ENCODE results near the gene EVA1A. TPM values are rescaled to one million over a fixed set of nuclear protein-coding genes. Genes with fewer than 3 reads are reported as not detected.
A peak's percentile ranks its signal among the peaks of the same experiment; 100 is the strongest.

EVA1A gene
- total RNA-seq, 1 donor: 28.1 TPM

DNA sequence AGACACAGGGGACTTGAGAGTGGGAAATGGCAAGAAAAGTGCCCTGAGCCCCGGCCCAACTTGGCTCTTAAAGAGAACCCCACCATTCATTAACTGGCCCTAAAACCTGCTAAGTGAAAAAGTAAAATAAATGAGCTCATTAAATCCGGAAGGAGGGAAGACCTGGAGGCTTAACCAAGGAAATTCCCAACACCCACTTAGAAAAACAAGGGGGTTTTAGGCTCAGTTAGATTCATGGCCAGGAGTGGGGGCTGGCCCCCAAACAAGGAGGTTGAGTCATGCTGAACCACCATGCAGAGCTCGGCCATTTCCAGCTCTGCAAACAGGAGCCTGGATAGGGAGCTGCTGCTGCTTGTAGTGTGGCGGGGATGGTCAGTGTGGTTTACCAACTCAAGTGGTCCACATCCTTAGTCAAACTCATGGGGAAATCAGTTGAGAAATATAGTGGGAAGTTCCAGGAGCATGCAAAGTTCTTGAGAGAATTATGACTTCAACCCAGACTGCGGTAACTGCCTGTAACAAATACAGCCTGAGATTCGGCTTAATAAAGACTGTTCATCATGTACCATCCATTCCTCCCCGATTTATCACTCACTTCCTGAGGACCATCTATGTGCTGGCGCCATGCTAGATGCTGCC is 46.1 kb upstream of the EVA1A start:
- peak; percentile 55 for DNase-seq (ENCODE audit: low read depth)
- H3K4me3 ChIP-seq (ENCODE audit: low read depth, low read length): no peak overlapping the region
- TF ChIP-seq, protein P1, sequence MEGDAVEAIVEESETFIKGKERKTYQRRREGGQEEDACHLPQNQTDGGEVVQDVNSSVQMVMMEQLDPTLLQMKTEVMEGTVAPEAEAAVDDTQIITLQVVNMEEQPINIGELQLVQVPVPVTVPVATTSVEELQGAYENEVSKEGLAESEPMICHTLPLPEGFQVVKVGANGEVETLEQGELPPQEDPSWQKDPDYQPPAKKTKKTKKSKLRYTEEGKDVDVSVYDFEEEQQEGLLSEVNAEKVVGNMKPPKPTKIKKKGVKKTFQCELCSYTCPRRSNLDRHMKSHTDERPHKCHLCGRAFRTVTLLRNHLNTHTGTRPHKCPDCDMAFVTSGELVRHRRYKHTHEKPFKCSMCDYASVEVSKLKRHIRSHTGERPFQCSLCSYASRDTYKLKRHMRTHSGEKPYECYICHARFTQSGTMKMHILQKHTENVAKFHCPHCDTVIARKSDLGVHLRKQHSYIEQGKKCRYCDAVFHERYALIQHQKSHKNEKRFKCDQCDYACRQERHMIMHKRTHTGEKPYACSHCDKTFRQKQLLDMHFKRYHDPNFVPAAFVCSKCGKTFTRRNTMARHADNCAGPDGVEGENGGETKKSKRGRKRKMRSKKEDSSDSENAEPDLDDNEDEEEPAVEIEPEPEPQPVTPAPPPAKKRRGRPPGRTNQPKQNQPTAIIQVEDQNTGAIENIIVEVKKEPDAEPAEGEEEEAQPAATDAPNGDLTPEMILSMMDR (IDR thresholded peaks at IDR 0.05; ENCODE audit: insufficient read depth, low read length): no peak

DNA sequence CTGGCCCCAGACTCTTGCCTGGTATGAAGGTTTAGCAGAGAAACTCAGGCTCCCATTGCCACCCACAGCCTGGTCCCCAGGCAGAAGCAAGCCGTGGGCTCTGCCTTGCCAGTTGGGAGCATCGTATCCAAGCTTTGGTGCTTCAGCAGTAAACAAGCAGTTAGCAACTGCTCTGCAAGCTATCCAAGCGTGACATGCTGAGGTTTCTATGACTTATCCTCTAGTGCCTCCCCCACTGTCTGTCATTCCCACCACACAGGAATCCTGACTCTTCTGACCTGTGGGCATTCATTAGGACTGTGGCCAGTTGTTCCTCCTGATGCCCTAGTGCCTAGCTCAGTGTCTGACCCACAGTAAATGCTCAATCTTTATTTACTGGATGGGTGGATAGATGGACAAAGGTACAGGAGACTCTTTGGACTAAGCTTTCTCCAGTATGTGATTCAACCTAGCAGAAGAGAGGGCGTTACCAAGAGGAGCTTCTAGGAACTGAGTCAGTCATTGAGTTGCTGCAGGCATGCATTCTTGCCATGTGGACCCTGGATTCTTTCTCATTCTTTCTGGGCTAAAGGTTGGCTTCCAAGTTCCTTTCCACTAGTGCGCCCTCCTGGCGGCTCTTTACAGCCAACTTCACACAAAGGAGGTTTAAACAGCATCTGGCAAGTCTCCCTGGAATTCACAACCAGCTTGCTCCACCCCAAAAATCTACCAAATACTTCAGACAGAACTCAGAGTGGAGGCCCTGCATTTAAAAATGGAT is 45.2 kb upstream of the EVA1A start:
- TF ChIP-seq, protein P1 (IDR thresholded peaks at IDR 0.05; ENCODE audit: insufficient read depth, low read length): peak; percentile 64
- DNase-seq (ENCODE audit: low read depth): peak; percentile 99
- H3K4me3 ChIP-seq (ENCODE audit: low read depth, low read length): no peak overlapping the region

DNA sequence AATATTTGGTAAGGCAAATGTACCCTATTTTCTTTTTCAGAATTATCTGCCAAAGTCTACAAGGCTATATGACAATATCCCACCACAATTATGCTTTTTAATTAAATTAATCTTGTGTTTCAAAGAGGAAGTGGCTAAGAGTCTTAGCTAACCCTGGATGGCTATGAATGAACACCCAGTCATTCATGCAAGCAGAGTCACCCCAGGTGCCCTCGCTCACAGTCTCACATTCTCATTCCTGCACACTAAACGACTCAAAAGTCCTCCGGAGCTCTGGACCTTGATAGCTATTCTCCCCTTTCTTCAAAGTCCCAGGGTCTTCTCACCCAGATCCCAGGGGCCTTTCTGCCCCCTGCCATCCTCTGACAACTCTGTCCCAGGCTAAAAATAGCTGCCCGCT is 43.7 kb upstream of the EVA1A start:
- TF ChIP-seq, protein P1 (IDR thresholded peaks at IDR 0.05; ENCODE audit: insufficient read depth, low read length): no peak
- H3K4me3 ChIP-seq (ENCODE audit: low read depth, low read length): no peak overlapping the region
- DNase-seq (ENCODE audit: low read depth): no peak

DNA sequence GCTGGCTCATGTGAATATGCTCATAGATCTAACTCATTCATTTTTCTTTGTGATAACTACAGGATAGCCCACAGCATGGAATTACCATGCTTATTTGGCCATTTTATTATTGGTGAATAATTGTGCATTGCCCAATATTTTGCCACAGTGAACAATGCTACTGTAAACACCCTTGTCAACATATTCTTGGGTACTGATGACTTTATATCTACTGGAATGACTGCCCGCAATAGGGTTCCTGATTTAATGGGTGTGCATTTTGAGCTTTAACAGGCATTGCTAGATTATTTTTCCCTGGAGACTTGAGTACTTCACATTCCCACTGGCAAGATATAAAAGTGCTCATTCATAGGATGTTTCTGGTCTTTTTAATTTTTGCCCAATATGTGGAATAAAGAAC is 42.7 kb upstream of the EVA1A start:
- H3K4me3 ChIP-seq (ENCODE audit: low read depth, low read length): no peak overlapping the region
- no peak for DNase-seq (ENCODE audit: low read depth)
- TF ChIP-seq, protein P1 (IDR thresholded peaks at IDR 0.05; ENCODE audit: insufficient read depth, low read length): no peak

DNA sequence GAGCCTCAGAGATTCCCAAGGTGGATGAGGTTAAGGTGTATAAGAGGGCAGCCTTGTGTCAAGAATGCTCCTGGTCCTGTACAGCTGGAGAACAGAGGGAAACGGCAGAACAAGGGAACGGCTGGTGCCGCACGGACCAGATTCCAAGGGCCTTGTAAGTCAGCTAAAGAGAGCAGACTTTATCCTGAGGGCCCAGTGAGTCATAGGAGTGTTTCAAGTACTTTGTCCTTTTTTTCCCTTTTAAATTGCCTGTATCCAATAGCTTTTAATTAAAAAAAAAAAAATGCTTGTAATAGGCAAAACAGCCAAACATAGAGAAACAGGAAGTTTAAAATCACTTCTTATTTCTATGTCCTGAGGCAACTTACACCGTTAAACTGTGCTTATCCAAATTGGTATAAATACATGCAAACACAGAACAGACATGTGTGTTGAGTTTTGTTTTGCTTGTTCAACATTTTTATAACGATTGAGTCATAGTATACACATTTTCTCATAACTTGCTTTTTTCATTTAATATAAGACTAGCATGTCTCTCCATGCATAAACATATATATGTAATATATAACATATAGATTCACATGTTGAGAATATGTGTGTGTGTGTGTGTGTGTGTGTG is 42.1 kb upstream of the EVA1A start:
- TF ChIP-seq, protein P1 (IDR thresholded peaks at IDR 0.05; ENCODE audit: insufficient read depth, low read length): no peak
- peak; percentile 72 for DNase-seq (ENCODE audit: low read depth)
- H3K4me3 ChIP-seq (ENCODE audit: low read depth, low read length): no peak overlapping the region

DNA sequence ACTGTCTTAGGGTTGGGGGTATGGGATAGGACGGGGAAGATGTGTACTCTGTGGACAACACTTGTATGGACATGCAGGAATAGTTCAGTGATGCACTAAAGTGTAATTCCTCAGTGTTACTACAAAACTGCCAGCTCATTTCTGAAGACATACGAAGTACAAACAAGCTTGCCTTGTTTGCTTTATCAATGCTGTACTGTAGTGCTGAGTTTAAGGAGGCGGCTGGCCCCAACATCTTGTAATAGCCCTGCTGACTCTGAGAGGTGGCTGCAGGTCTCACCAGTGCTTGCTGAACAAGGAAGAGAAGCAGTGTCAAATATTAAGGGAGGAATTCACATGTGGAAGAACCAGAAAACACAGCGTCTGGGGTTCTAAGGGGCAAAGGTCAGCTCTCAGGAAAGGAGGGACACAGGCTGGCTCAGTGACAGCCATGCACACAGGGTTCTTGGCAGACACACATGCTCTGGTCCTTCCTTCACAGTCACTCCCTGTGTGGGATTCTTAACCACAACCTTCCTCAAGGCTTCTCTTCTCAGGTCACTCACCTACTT is 39.8 kb upstream of the EVA1A start:
- no peak overlapping the region for H3K4me3 ChIP-seq (ENCODE audit: low read depth, low read length)
- DNase-seq (ENCODE audit: low read depth): no peak
- TF ChIP-seq, protein P1 (IDR thresholded peaks at IDR 0.05; ENCODE audit: insufficient read depth, low read length): no peak
